ENCODE measurements around the gene OPN1MW3. TPM values are rescaled to one million over a fixed set of nuclear protein-coding genes. Genes with fewer than 3 reads are reported as not detected.
A peak's percentile ranks its signal among the peaks of the same experiment; 100 is the strongest.

Gene OPN1MW3
- total RNA-seq, 1 donor from 2014 or later: not detected

- Histone ChIP-seq H3K4me2 (ENCODE audit: low read length) (no peak overlapping the region), H3K4me1 (ENCODE audit: insufficient read depth, low read length) (no peaks in the 10 kb centered on the region), H3K79me2 (ENCODE audit: insufficient read depth, low read length) (no peaks in the 10 kb centered on the region), H2AFZ (ENCODE audit: low read depth, low read length) (no peak overlapping the region), H3K9ac (ENCODE audit: low read length) (no peak overlapping the region), H3K36me3 (ENCODE audit: insufficient read depth, low read length) (no peaks in the 10 kb centered on the region), H4K20me1 (ENCODE audit: insufficient read depth, low read length) (no peaks in the 10 kb centered on the region), H3K9me3 (ENCODE audit: insufficient read depth, low read depth, low read length) (no peaks in the 10 kb centered on the region), H3K27me3 (ENCODE audit: insufficient read depth, low read length) (peaks cover 6% of the 10 kb centered on the region), H3K4me3 (ENCODE audit: insufficient read depth, low read depth, low read length) (no peak overlapping the region), H3K27ac (ENCODE audit: low read depth, low read length) (no peak overlapping the region)
- no peak overlapping the region for H3K4me3 Mint-ChIP-seq (ENCODE audit: unreplicated experiment)
- H3K36me3 Mint-ChIP-seq (ENCODE audit: low read depth, unreplicated experiment): no peaks in the 10 kb centered on the region
- no peaks in the 10 kb centered on the region for H3K9me3 Mint-ChIP-seq (ENCODE audit: unreplicated experiment)
- no peak overlapping the region for H3K27ac Mint-ChIP-seq (ENCODE audit: unreplicated experiment)
- peak; percentile 68 for FAIRE-seq
- peaks cover 19% of the 10 kb centered on the region for H3K27me3 Mint-ChIP-seq (ENCODE audit: low read depth, unreplicated experiment)
- no peak for DNase-seq (ENCODE audit: low read depth)
- TF ChIP-seq EZH2 (IDR thresholded peaks at IDR 0.05; ENCODE audit: insufficient read depth, low read length): no peak
- peak; percentile 30 for TF ChIP-seq CTCF (IDR thresholded peaks at IDR 0.05; ENCODE audit: insufficient read depth, low read depth, low read length)
- no peaks in the 10 kb centered on the region for H3K4me1 Mint-ChIP-seq (ENCODE audit: low read depth, unreplicated experiment)
Observed at GRCh38 chrX:154317391-154317995, 60.1 kb downstream of the OPN1MW3 start.

GRCh38 chrX:154320406-154320805 lies 63.0 kb downstream of the OPN1MW3 start:
- Histone ChIP-seq H3K79me2 (ENCODE audit: insufficient read depth, low read length) (no peaks in the 10 kb centered on the region), H3K27me3 (ENCODE audit: insufficient read depth, low read length) (peaks cover 19% of the 10 kb centered on the region), H3K4me3 (ENCODE audit: insufficient read depth, low read depth, low read length) (no peak overlapping the region), H4K20me1 (ENCODE audit: insufficient read depth, low read length) (no peaks in the 10 kb centered on the region), H3K9me3 (ENCODE audit: insufficient read depth, low read depth, low read length) (no peaks in the 10 kb centered on the region), H2AFZ (ENCODE audit: low read depth, low read length) (no peak overlapping the region), H3K27ac (ENCODE audit: low read depth, low read length) (no peak overlapping the region), H3K4me2 (ENCODE audit: low read length) (no peak overlapping the region), H3K9ac (ENCODE audit: low read length) (no peak overlapping the region), H3K36me3 (ENCODE audit: insufficient read depth, low read length) (no peaks in the 10 kb centered on the region), H3K4me1 (ENCODE audit: insufficient read depth, low read length) (peaks cover 4% of the 10 kb centered on the region)
- Mint-ChIP-seq H3K9me3 (ENCODE audit: unreplicated experiment) (no peaks in the 10 kb centered on the region), H3K27ac (ENCODE audit: unreplicated experiment) (no peak overlapping the region), H3K36me3 (ENCODE audit: low read depth, unreplicated experiment) (no peaks in the 10 kb centered on the region), H3K27me3 (ENCODE audit: low read depth, unreplicated experiment) (peaks cover 23% of the 10 kb centered on the region), H3K4me3 (ENCODE audit: unreplicated experiment) (no peak overlapping the region), H3K4me1 (ENCODE audit: low read depth, unreplicated experiment) (no peaks in the 10 kb centered on the region)
- FAIRE-seq (no peak), DNase-seq (ENCODE audit: low read depth) (no peak)
- TF ChIP-seq CTCF (IDR thresholded peaks at IDR 0.05; ENCODE audit: insufficient read depth, low read depth, low read length): no peak
- no peak for TF ChIP-seq EZH2 (IDR thresholded peaks at IDR 0.05; ENCODE audit: insufficient read depth, low read length)

Other genes starting within 250 kb of the OPN1MW3 start
- gene IRAK1, start 237.7 kb upstream of the OPN1MW3 start, total RNA-seq: 67.6 and 69.6 TPM in 2 replicates
- gene MECP2, start 159.9 kb upstream of the OPN1MW3 start, total RNA-seq: 29.2 and 36.2 TPM in 2 replicates
- not detected in 2 replicates for gene OPN1LW, start 113.3 kb upstream of the OPN1MW3 start, total RNA-seq
- not detected in 2 replicates for gene OPN1MW, start 75.0 kb upstream of the OPN1MW3 start, total RNA-seq
- gene OPN1MW2, start 37.8 kb upstream of the OPN1MW3 start, total RNA-seq: not detected in 2 replicates
- gene TEX28, start 37.5 kb downstream of the OPN1MW3 start, total RNA-seq: not detected in 2 replicates
- not detected in 2 replicates for gene TKTL1, start 38.2 kb downstream of the OPN1MW3 start, total RNA-seq
- 2,809 and 2,978 TPM in 2 replicates for gene FLNA, start 117.1 kb downstream of the OPN1MW3 start, total RNA-seq
- 75.6 and 75.7 TPM in 2 replicates for gene EMD, start 121.7 kb downstream of the OPN1MW3 start, total RNA-seq
- gene RPL10, start 140.8 kb downstream of the OPN1MW3 start, total RNA-seq: 1,848 and 1,967 TPM in 2 replicates
- gene DNASE1L1, start 151.7 kb downstream of the OPN1MW3 start, total RNA-seq: 35.1 and 39.1 TPM in 2 replicates
- gene TAFAZZIN, start 154.0 kb downstream of the OPN1MW3 start, total RNA-seq: 16.6 and 20.7 TPM in 2 replicates
- gene ATP6AP1, start 171.1 kb downstream of the OPN1MW3 start, total RNA-seq: 153 and 175 TPM in 2 replicates
- gene GDI1, start 179.6 kb downstream of the OPN1MW3 start, total RNA-seq: 137 and 143 TPM in 2 replicates
- 88.0 and 100.0 TPM in 2 replicates for gene FAM50A, start 186.6 kb downstream of the OPN1MW3 start, total RNA-seq
- gene PLXNA3, start 200.7 kb downstream of the OPN1MW3 start, total RNA-seq: 117 and 149 TPM in 2 replicates
- 20.0 and 20.1 TPM in 2 replicates for gene LAGE3, start 221.7 kb downstream of the OPN1MW3 start, total RNA-seq
- gene UBL4A, start 229.0 kb downstream of the OPN1MW3 start, total RNA-seq: 25.8 and 26.2 TPM in 2 replicates
- 24.4 and 27.3 TPM in 2 replicates for gene SLC10A3, start 233.0 kb downstream of the OPN1MW3 start, total RNA-seq